ENCODE data around the gene KCNC4.

The KCNC4 gene

DNA sequence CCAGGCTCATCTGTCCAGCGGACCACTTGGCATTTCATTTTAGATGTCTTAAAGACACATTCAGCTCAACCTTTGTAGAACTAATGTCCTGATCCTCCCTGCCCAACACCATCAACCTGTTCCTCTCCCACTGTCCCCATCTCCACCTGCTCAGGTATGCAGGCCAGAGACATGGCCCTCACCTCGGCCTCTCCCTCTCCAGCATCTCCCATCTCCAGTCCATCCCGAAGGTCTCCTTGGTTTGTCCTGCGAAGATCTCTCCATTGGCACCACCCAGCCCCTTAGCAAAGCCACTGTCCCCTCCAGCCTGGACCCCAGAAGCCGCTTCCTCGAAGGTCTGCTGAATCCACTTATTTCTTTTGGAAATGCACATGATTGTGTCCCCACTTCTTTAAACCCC lies 20.9 kb upstream of the KCNC4 start:
- DNase-seq (ENCODE audit: low read depth), result no peak

DNA sequence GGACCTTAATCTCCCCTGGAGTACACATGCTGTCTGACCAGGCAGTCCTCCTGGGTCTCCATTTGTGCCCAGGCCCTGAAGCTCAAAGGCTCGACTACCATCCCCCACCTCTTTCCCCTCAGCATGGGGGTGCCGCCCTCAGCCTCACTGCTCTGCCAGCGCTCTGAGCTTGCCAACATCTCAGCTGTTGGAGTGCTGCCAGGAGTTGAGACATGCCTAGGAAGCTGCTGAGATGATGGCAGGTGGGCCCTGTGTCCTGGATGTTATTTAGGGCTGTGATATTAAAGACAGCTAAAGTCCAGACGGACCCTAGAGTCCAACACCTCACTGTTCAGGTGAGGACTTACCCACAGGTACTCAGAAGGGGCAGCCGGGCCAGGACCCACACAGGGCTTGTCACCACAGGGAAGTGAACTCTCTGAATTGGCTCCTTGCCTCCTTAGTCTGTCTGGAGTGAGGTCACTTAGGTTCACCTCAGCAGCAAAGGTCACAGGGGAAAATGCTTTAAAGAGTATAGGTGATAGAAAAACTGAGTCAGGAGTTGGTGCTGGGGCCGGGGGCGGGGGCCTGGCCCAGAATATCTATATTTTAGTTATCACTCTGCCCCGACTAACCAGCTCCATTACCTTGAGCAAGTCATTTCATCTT lies 19.7 kb upstream of the KCNC4 start:
- DNase-seq (ENCODE audit: low read depth), result no peak

DNA sequence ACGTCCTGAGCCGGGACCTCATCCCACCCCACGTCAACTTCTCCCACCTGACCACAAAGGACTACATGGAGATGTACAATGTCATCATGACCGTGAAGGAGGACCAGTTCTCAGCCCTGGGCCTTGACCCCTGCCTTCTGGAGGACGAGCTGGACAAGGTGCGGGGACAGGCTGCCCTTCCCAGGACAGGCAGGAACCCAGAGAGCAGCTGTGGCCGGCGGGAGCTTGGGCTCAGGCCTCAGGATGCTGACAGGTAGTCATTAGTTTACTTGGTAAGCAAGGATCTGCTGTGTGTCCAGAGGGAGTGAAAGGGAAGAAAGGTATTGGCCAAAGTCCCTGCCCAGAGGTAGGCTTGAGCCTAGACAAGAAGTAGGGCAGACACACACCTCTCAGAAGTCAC lies 17.6 kb upstream of the KCNC4 start:
- DNase-seq (ENCODE audit: low read depth), result no peak

DNA sequence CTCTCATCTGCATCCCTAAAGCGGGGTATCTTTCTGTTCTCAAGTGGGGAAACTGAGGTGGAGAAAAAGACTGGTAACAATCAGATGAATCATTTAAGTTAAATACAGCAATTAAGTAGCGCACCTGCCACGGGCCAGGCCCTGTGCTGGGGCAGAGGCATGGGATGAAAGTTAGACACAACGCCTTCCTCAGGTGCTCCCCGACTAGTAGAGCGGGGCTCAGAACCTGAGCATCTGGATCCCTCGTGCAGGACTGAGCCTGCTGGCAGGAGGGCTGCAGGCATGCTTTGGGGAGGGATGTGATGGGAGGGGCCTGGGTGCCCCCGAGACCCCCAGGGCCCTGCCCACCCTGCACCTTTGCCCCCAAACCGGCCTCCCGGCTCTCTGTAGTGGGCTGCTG lies 14.9 kb upstream of the KCNC4 start:
- DNase-seq (ENCODE audit: low read depth), result no peak

DNA sequence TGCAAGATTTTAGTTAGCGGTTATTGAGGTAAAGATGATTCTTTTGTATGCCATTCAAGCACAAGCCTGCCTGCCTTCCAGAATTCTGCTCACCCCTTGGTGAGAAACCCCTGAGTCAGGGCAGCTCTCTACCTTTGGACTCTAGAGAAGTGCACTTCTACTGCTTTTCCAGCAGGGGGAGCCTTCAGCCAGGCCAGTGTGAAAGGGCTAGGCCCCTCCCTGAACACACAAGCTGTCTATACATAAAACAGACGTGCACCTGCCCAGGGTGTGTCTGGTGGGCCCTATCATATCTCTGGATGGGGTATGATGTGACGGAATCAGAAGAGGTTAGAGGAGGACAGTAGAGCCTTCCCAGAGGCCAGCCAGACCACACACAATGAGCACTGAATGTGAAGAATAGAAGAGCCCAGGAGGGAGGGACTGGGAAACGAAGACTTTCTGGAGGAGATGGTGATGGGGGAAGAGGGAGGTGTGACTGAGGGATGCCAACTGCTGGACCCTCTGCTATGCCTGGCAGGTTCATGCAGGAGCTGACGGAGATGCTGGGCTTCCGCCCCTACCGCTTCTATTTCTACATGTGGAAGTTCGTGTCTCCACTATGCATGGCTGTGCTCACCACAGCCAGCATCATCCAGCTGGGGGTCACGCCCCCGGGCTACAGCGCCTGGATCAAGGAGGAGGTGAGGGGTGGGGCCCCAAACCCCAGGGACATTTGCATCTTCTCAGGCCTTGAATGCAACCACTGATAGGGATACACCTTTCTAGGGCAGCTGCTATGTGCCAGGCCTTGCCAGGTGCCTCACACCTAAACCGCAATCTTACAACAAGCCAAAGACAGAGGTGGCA lies 13.0 kb upstream of the KCNC4 start:
- DNase-seq (ENCODE audit: low read depth), result peak; percentile 24

DNA sequence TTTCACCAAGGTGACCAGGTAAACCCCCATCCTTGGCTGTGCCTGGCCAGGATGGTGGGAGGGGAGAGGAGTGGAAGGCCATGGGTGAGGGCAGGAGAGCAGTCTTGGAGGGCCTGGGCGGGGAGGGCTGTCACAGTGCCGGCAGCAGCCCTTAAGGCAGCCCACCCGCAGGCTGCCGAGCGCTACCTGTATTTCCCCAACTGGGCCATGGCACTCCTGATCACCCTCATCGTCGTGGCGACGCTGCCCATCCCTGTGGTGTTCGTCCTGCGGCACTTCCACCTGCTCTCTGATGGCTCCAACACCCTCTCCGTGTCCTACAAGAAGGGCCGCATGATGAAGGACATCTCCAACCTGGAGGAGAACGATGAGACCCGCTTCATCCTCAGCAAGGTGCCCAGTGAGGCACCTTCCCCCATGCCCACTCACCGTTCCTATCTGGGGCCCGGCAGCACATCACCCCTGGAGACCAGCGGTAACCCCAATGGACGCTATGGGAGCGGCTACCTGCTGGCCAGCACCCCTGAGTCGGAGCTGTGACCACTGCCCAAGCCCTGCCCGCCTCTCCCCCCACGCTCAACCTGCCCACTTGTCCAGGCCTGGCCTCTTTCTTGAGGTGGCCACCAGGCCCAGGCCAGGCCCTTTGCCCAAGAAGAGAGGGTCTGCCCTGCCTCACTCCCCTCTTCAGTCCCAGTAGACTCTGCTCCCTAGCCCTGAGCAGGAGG lies 12.0 kb upstream of the KCNC4 start:
- DNase-seq (ENCODE audit: low read depth), result no peak

DNA sequence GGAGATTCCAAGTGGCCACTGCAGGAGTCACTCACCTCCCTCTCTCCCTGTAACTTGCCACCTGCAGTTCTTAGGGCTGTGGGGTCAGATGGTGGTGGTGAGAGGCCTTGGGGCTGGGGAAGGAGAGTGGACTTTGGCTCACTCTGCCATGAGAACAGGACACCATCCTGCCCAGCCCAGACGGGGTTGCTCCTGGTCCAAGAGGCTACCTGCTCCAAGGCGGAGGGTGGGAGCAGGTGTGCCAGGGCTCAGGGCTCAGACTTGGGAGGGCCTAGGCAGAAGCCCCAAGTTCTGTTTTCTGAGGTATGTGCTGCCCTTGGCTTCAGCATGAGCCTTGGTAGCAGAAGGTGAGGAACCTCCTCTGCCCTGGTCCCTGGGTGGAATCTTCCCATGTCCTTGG lies 11.4 kb upstream of the KCNC4 start:
- no peak for DNase-seq (ENCODE audit: low read depth)

DNA sequence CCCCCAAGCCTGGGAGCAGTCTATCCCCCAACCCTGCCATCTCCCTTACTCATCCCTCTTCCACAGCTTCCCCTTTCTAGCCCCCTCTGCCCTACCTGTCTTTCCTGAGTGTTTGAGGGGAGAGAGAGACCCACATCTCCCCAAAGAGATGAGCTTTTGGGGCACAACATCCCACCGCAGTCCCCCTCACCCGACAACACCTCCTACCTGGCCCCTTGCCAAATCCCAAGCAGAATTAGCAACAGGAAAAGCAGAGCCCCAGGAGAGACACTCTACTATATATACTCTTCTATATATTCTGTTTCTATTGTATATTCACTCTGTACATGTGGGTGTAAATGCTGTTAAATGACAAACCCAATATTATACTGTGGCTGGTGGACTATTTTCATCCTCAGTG lies 9.9 kb upstream of the KCNC4 start:
- DNase-seq (ENCODE audit: low read depth), result no peak

DNA sequence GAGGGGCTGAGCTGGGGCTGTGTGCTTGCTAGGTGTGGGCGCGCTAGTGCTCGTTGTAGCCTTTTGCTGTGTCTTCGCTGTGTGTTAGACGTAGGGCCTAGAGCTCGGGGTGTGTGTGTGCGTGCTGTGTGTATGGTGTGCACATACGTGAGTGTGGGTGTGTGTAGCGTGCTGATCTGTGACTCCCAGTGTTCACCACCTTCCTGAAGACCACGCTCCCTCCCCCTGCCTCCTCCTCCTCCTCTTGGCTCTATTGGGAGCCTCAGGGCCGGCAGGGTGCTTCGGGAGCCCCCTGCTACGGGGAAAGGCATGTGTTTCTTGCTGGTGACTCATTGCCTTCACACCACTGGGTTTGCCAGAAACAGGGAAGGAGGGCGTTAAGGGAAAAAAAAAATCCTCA lies 9.4 kb upstream of the KCNC4 start:
- DNase-seq (ENCODE audit: low read depth), result no peak

DNA sequence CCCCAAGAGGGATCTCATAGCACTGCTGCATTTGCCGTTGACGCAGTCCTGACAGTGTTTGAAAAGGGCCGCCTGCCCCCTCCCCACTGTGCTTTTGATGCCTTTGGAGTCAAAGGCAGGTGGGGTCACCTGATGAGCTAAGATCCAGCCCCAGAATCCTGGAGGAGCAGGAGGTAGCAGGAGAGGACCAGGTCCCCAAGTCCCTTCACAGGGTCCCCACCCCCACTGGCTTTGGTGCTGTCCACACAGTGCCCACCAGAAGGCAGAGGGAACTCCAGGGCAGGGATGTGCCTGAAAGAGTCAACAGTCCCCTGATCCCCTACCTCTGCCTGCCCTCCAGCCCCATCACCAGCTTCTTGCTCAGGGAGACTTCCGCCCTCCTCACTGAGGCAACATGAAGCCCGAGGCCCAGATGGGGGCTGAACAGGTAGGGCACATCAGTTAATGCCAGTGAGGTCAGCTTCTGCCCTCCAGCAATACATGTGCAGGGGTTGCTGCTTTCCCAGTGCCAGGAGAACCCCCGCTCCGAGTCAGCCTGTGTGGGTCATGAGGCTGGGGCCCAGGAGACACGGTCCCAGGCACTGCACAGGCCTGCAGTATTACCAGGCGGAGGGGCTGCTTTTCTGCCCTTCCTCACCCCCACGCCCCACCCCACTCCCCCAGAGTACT lies 8.8 kb upstream of the KCNC4 start:
- no peak for DNase-seq (ENCODE audit: low read depth)

DNA sequence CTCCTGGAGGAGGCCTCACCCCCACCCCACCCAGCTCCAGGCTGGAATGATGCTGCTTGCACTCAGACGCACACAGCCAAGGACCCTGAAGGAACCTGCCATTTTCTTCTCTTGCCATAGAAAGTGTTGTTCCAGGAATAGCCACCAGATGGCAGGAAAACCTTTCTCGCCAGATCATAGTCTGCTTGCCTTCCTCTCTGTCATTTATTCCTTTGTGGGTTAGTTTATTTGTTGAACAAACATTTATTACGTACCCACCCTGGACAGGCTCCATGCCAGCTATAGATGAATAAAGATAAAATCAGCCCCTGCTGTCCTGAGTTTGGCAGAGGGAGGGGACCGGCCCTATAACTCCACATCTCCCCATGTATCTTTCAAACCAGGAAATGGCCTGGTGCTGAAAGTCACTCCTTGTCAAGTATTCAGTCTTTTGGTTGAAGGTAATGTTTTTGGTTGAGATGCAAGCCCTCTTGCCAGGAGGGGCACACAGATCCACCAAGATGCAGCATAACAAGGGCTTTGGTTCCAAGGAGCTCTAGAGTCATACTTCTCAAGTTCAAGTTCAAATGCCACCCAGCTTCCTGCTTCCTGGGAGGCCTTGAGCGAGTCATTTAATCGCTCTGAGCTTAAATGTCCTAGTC lies 7.0 kb upstream of the KCNC4 start:
- DNase-seq (ENCODE audit: low read depth), result peak; percentile 26

DNA sequence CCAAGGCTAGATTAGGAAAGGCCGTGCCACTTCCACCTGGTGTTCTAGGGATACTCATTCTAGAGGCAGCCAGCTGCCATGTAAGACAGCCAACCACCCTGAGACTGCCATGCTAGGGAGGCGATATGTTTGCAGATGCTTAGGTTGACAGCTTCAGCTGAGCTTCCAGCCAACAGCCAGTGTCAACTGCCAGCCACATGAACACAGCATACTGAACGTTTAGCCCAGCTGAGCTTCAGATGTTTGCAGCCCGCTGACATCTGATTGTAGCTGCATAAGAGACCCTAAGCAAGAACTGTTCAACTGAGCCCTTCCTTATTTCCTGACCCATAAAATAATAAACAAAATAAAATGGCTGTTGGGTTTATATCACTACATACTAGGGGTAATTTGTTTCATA lies 5.0 kb upstream of the KCNC4 start:
- DNase-seq (ENCODE audit: low read depth), result no peak

DNA sequence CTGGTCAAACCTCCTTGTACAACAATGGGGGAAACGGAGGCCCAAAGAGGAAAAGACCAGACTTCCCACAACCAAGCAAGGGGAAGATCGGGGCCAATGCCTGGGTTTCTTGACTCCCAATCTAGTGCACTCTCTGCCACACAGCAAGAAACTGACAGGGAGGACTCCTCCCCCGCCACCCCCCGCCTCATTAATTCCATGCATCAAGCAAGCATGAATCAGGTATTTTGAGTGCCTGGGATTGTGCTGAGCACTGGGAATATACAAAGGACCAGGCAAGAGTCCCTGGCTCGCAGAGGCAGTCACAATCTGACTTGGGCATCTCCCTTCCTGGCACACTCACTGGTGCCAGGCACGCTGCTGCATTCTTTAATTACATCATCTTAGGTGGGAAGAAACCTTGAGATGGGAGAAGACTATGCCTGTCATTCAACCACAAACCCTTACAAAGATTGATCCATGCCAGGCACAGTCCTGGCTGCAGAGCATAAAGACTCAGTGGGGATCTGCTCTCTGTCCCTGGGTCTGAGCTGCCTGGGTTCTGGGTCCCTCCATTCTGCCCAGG lies 4.4 kb upstream of the KCNC4 start:
- DNase-seq (ENCODE audit: low read depth), result no peak

DNA sequence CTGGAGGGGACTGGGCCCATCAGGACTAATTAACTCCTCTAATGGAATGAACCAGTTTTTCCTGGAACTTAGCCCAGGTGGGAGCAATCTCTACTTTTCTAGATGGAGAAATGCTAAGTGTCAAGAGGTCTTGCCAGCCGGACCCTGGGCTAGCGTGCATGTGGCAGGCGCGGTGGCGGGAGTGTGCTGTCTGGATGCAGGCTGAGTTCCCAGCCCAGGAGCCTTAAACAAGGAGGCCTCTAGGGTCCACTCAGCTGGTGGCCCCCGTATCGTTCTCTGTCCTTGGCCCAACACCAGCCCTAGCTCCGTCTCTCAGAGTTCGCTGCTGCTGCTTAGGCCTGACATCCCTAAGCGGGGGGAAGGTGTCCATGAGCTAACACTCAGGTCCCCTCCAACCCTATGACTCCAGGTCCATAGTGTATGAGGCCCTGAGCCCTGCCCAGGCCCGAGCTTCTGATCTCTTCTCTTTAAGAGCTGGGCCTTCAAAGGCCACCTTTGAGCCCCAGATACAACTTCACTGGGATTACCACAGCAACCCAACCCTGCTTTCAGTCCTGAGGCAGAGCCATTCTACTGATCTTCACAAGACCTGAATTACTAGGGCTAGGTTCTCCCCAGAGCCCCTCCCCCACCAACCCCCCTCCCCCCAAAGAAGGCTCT lies 3.7 kb upstream of the KCNC4 start:
- DNase-seq (ENCODE audit: low read depth), result no peak

DNA sequence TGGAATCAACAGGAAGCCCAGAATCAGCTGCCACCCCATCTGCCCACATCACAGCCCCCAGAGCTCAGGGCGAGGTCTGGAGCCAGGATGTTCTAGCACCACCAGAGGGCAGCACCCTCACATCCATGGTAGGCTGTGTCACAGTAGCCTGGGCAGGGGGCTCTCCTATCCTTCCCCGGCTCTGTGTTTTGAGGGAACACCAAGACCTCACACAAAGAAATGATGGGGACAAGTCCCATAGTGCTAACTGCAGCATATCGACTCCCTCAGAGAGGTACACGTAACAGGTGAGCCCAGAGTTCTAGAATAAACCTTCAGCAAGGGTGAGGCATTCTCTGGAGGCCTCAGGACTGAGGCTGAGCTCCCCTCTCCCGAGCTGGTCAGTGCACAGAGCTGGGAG lies 2.3 kb upstream of the KCNC4 start:
- DNase-seq (ENCODE audit: low read depth), result peak; percentile 63

DNA sequence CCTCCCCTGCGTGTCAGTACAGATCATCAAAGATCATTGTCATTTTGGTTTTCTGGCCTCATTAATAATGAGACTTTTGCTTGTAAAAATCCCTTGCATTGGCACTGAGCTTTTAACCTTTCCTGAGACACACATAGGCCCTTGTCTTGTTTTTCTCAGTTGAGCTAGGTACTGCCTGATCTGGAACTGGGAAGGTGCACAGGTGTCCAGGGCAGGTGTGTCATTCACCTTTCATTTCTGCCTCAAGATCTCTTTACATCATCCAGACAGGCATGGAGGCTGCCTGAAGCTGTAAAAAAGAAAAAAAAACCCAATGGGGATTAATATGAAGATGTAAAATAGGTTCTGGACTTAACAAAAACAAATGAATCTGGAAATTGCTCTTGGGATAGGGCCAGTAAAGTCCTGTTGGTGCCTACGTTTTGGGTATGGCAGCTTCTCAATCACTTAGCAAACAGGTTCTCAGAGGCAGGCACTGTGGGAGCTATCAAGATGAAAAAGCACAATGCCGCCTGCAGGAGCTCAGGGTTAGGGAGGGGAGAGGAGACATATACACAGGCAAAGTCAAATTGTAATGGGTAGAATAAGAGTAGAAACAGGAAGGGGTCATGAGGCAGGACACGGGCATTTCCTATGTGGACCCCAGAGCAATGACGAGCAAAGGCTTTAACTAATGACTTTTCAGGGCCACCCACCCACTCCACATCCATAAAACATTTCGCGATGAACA lies 1.0 kb upstream of the KCNC4 start:
- no peak for DNase-seq (ENCODE audit: low read depth)

DNA sequence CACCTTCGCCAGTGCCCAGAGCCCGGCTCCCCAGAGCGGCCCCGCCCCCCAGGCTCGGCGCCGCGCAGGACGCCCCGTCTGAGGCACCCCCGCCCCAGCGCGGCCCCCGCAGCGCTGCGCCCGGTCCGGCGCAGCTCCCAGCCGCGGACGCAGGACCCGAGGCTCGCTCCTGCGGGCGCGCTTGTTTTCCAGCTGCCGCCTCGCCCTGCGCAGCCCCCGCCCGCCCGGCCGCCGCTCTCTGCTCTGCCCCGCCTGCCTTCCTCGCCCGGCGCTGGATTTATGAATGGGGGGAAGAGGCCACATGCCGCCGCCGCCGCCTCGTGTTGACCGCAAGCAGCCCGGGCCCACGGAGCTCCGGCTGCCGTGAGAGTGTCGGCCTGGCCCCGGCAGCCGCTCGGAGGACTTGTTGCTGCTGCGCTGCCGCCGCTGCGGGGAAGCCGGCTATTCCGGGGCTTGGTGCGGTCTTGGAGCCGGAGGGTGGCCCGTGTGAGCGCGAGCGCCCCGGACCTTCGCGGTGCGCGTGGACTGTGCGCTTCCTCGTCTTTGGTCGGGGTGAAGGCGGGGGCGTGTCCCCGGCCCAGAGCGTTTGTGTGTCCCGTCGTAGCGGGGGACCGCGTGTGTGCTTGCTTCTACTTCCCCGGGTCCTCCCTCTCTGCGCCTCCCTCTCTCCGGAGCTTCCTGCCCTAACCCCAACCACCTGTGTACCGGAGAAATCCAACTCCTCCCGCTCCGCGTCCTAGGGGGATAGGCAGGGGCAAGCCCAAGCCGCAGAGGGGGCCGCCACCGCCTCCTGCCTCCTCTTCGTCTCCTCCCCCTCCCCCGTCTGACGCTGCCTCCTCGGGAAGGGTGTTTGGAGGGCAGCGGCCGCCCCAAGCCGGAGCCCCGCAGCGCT lies 736 bp downstream of the KCNC4 start:
- peak; percentile 28 for DNase-seq (ENCODE audit: low read depth)

DNA sequence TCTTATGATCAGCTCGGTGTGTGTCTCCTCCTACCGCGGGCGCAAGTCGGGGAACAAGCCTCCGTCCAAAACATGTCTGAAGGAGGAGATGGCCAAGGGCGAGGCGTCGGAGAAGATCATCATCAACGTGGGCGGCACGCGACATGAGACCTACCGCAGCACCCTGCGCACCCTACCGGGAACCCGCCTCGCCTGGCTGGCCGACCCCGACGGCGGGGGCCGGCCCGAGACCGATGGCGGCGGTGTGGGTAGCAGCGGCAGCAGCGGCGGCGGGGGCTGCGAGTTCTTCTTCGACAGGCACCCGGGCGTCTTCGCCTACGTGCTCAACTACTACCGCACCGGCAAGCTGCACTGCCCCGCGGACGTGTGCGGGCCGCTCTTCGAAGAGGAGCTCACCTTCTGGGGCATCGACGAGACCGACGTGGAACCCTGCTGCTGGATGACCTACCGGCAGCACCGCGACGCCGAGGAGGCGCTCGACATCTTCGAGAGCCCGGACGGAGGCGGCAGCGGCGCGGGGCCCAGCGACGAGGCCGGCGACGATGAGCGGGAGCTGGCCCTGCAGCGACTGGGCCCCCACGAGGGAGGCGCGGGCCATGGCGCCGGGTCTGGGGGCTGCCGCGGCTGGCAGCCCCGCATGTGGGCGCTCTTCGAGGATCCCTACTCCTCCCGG lies 1.5 kb downstream of the KCNC4 start:
- DNase-seq (ENCODE audit: low read depth), result peak; percentile 13
